ENCODE data around the gene ZNF688. TPM values are rescaled to one million over a fixed set of nuclear protein-coding genes. Genes with fewer than 3 reads are reported as not detected.
A peak's percentile ranks its signal among the peaks of the same experiment; 100 is the strongest.
"Not testable (repeated sequence)": the region's sequence is repeated elsewhere in the genome, so short reads cannot be mapped to it uniquely, and the experiment has no call there.

Gene ZNF688
- total RNA-seq, 1 donor from 2014 or later = 11.3 TPM

DNA sequence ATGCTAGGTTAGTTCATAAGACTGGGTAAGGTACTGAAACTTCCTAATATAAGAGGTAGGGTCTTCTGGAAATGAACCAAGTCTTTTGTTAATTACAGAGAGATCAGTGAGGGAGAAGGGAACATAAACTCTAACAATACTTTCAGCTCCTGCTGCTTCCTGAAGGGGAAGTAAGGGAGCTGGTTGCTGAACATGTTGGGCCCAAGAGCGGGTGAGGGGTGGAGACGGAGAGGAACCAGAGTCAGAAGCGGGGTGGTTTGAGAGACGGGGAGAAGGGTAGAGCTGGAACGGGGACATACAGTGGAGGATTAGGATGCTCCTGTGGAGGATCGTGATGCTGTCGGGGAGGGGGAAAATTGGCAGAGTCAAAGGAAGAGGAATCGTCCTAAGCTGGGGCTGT lies 25.4 kb downstream of the ZNF688 start:
- no peaks in the 10 kb centered on the region for H3K9me3 Mint-ChIP-seq
- no peak overlapping the region for H3K27ac Mint-ChIP-seq
- H3K4me1 Mint-ChIP-seq = no peaks in the 10 kb centered on the region
- H3K27me3 Mint-ChIP-seq (ENCODE audit: low read depth) = no peaks in the 10 kb centered on the region
- no peaks in the 10 kb centered on the region for H3K36me3 Mint-ChIP-seq
- TF ChIP-seq, protein P1, sequence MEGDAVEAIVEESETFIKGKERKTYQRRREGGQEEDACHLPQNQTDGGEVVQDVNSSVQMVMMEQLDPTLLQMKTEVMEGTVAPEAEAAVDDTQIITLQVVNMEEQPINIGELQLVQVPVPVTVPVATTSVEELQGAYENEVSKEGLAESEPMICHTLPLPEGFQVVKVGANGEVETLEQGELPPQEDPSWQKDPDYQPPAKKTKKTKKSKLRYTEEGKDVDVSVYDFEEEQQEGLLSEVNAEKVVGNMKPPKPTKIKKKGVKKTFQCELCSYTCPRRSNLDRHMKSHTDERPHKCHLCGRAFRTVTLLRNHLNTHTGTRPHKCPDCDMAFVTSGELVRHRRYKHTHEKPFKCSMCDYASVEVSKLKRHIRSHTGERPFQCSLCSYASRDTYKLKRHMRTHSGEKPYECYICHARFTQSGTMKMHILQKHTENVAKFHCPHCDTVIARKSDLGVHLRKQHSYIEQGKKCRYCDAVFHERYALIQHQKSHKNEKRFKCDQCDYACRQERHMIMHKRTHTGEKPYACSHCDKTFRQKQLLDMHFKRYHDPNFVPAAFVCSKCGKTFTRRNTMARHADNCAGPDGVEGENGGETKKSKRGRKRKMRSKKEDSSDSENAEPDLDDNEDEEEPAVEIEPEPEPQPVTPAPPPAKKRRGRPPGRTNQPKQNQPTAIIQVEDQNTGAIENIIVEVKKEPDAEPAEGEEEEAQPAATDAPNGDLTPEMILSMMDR (IDR thresholded peaks at IDR 0.05; ENCODE audit: unreplicated experiment) = no peak
- H3K4me3 Mint-ChIP-seq = no peak overlapping the region
- no peak for DNase-seq (ENCODE audit: low spot score in 2 of 2, unreplicated experiment in 2 of 2)

DNA sequence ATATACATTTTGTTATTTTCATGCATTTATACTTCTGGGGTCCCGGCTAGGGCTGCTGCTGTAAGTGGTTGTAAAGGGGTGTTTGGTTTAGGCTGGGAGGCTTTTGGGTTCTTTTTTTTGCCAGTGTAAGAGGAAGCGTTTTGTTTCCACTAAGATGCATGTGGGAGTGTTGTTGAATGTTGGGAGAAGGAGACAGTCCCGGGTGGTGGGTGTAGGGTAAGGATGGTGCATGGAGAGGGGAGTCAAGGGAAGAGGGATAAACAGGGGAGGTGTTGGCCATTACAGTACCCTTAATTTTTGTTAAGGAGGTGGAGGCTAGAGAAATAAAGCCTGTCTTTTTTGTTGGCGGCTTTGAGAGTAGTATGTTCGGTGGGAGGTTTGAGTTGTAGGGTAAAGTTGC lies 28.4 kb downstream of the ZNF688 start:
- no peak for DNase-seq (ENCODE audit: low spot score in 2 of 2, unreplicated experiment in 2 of 2)
- no peaks in the 10 kb centered on the region for H3K36me3 Mint-ChIP-seq
- no peak overlapping the region for H3K27ac Mint-ChIP-seq
- H3K4me3 Mint-ChIP-seq = no peak overlapping the region
- H3K9me3 Mint-ChIP-seq = no peaks in the 10 kb centered on the region
- TF ChIP-seq, protein P1 (IDR thresholded peaks at IDR 0.05; ENCODE audit: unreplicated experiment) = no peak
- H3K27me3 Mint-ChIP-seq (ENCODE audit: low read depth) = no peaks in the 10 kb centered on the region
- H3K4me1 Mint-ChIP-seq = no peaks in the 10 kb centered on the region

DNA sequence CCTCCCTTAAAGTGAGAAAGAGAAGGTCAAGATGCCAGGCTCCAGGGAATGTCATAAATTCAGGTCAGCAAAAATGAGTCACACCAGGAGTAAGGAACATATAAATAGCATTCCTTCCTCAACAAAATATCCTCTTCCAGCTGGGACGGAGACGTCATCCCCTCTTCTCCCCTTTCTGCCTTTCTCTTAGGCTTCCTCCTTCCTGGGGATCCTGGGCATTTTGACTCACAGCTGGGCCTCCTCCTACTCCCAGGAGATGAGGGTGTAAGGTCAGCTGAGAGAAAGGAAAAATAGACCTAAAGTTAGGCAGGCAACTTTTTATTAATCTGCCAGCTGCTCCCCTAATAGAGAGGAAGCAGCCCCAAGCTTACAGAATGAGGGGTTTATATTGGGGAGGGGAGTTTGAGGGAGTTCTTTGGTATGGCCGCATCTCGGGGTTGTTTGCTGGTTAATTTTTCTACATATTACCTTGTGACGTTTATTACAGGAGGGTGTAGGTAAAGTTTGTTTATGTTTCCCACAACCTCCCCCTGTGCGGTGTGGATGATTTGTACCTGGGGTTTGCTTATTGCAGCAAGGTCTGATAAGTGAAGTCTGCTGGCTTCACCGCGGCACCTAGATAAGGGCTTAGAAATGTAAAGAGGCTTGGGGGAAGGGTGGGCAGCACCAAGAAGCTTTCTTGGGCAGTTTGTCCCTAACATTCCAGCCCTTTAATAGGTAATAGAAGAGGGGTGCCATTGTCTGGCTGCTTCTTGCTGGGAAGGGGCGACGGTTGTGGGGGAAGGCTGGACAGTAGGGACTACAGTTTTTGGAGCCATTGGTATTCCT lies 29.8 kb downstream of the ZNF688 start:
- no peak for DNase-seq (ENCODE audit: low spot score in 2 of 2, unreplicated experiment in 2 of 2)
- Mint-ChIP-seq H3K4me3 (no peak overlapping the region), H3K27me3 (ENCODE audit: low read depth) (no peaks in the 10 kb centered on the region), H3K9me3 (no peaks in the 10 kb centered on the region), H3K4me1 (peaks cover 8% of the 10 kb centered on the region), H3K27ac (no peak overlapping the region), H3K36me3 (no peaks in the 10 kb centered on the region)
- TF ChIP-seq, protein P1 (IDR thresholded peaks at IDR 0.05; ENCODE audit: unreplicated experiment) = no peak

DNA sequence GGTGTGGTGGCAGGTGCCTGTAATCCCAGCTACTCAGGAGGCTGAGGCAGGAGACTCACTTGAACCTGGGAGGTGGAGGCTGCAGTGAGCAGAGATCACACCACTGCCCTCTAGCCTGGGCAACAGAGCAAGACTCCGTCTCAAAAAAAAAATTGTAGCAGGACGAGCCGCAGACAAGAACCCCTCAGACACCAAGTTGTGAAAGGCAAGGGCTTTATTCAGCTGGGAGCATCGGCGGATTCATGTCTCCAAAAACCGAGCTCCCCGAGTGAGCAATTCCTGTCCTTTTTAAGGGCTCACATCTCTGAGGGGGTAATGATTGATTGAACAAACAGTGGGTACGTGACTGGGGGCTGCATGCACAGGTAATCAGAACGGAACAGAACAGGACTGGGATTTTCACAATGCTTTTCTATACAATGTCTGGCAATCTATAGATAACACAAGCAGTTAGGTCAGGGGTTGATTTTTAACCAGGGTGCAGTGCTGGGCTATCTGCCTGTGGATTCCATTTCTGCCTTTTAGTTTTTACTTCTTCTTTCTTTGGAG lies 30.5 kb downstream of the ZNF688 start:
- H3K4me1 Mint-ChIP-seq = peaks cover 15% of the 10 kb centered on the region
- H3K36me3 Mint-ChIP-seq; H3K4me3 Mint-ChIP-seq; DNase-seq (ENCODE audit: low spot score in 2 of 2, unreplicated experiment in 2 of 2); H3K27me3 Mint-ChIP-seq (ENCODE audit: low read depth); H3K27ac Mint-ChIP-seq; H3K9me3 Mint-ChIP-seq: not testable (repeated sequence)

DNA sequence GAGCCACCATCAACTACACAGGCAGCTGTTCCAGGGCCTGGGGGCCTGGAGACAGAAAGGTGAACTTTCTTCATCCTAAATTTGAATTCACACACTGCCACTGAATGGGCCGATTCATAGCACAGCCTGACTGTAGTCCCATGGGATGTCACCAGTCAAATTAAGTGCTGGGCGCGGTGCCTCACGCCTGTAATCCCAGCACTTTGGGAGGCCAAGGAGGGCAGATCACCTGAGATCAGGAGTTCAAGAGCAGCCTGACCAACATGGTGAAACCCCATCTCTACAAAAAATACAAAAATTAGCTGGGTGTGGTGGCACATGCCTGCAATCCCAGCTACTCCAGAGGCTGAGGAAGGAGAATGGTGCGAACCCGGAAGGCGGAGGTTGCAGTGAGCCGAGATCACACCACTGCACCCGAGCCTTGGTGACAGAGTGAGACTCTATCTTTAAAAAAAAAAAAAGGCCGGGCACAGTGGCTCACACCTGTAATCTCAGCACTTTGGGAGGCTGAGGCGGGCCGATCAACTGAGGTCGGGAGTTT lies 31.5 kb downstream of the ZNF688 start:
- DNase-seq (ENCODE audit: low spot score in 2 of 2, unreplicated experiment in 2 of 2); H3K27ac Mint-ChIP-seq; H3K36me3 Mint-ChIP-seq; H3K27me3 Mint-ChIP-seq (ENCODE audit: low read depth); H3K4me3 Mint-ChIP-seq; H3K9me3 Mint-ChIP-seq: not testable (repeated sequence)
- H3K4me1 Mint-ChIP-seq = peaks cover 22% of the 10 kb centered on the region

DNA sequence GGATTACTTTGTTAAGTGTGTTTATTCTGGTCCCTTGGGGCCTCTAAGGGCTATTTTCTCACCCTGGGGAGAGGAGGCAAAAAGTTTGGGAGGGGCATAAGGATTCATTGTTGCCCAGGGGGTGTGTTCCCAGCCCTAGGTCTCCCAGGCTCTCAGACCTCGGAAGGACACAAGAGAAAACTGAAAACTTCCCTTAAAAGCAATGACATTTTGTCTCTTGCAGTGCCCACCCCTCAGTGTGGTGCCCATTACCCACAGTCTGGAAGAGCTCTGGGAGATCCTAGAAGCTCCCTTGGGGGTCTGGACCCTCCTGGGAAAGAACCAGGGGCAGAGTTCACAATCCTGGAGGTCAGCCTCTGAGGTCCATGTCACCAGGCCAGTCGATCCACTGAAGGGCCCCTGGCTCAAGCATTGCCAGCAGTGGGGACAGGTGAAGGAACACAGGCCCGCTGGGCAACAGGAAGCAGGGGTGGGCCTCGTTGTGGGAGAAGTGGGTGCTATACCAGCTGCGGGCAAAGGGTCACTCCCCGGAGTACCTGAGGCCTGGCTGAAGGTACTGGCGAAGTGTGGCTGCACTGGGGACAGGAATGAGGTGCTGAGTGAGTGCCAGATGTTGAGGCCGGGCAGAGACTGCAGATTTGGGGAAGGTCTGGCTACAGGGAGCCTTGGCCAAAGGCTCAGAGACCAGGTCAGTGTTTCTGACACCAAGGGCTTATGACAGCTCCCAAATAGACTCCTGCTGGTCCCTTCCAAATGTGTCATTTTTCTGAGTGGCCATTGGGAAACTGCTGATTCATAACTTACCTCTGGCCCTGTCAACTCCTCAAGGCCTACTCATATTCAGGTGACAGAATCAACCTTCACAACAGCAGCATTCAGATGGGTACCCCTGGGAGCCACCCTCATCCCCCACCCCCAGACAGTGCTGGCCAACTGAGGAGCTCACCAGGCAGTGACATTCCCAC lies 32.2 kb downstream of the ZNF688 start:
- no peaks in the 10 kb centered on the region for H3K36me3 Mint-ChIP-seq
- TF ChIP-seq, protein P1 (IDR thresholded peaks at IDR 0.05; ENCODE audit: unreplicated experiment) = no peak
- H3K4me3 Mint-ChIP-seq = no peak overlapping the region
- H3K9me3 Mint-ChIP-seq = no peaks in the 10 kb centered on the region
- no peaks in the 10 kb centered on the region for H3K27me3 Mint-ChIP-seq (ENCODE audit: low read depth)
- no peak for DNase-seq (ENCODE audit: low spot score in 2 of 2, unreplicated experiment in 2 of 2)
- H3K27ac Mint-ChIP-seq = no peak overlapping the region
- H3K4me1 Mint-ChIP-seq = peaks cover 25% of the 10 kb centered on the region

DNA sequence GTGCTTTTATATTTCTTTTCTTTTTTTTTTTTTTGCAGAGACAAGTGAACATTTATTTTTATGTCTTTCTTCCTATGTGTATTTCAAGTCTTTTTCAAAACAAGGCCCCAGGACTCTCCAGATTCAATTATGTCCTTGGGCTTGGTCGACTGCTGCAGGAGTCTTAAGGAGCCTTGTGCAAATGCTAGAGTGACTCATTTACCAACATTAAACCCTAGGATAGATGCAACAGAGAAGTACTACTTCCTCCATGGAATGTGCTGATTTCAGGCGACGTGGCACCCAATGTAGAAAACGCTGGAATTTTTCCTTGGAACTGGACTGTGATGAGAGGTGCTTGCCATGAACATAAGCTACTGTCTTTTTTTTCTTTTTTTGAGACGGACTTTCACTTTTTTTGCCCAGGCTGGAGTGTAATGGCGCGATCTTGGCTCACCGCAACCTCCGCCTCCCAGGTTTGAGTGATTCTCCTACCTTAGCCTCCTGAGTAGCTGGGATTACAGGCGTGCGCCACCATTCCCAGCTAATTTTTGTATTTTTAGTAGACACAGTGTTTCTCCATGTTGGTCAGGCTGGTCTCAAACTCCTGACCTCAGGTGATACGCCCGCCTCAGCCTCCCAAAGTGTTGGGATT lies 35.0 kb downstream of the ZNF688 start:
- H3K27me3 Mint-ChIP-seq (ENCODE audit: low read depth); DNase-seq (ENCODE audit: low spot score in 2 of 2, unreplicated experiment in 2 of 2); H3K36me3 Mint-ChIP-seq; H3K9me3 Mint-ChIP-seq: not testable (repeated sequence)
- Mint-ChIP-seq H3K4me1 (peaks cover 29% of the 10 kb centered on the region), H3K4me3 (peak overlapping the region; percentile 93), H3K27ac (peak overlapping the region; percentile 99)
